ENCODE data around the gene ASTL.

GRCh38 chr2:96115631-96116423, 22.5 kb downstream of the ASTL start:
- no peak for TF ChIP-seq CTCF (conservative IDR thresholded peaks at IDR 0.05; ENCODE audit: low read length)
- TF ChIP-seq EZH2phosphoT487 (IDR thresholded peaks at IDR 0.05; ENCODE audit: borderline replicate concordance, low read depth, low read length) = no peak
